CD14-positive monocyte (primary cell): ENCODE data around the gene ROBO2. TPM values are rescaled to one million over a fixed set of nuclear protein-coding genes. Genes with fewer than 3 reads are reported as not detected.

Source experiments
- DNase-seq, 3 donors: peaks; one replicate each; pipeline ENCODE4 v3.0.0-alpha.2; 2011 to 2022
- H2AFZ ChIP-seq: 2 replicates; pipeline ENCODE4 v1.6.0; 2012; ENCODE audit warnings: mild to moderate bottlenecking, low read depth, low read length, inconsistent platforms; ENCODE audit not compliant: insufficient read depth, poor library complexity, severe bottlenecking
- H3K27ac ChIP-seq, 2 donors: 1 replicate in 1 of 2; 2 replicates in 1 of 2; pipeline ENCODE4 v1.5.1; 2012 to 2013; ENCODE audit warnings: low read length in 2 of 2, control low read depth in 1 of 2, inconsistent platforms in 1 of 2, low read depth in 1 of 2, mild to moderate bottlenecking in 1 of 2
- H3K27me3 ChIP-seq, 2 donors: one replicate each; pipeline versions ENCODE4 v1.6.0 to v1.6.1; 2011 to 2013; ENCODE audit warnings: low read length in 2 of 2; ENCODE audit not compliant: control insufficient read depth in 2 of 2, insufficient read depth in 2 of 2
- H3K36me3 ChIP-seq, 2 donors: replicated peaks in 1 of 2; 1 replicate in 1 of 2; 2 replicates in 1 of 2; pipeline versions ENCODE4 v1.5.1 to v1.6.1; 2012 to 2013; ENCODE audit warnings: low read length in 2 of 2, control low read depth in 1 of 2, inconsistent platforms in 1 of 2, mild to moderate bottlenecking in 1 of 2; ENCODE audit not compliant: insufficient read depth in 2 of 2, control insufficient read depth in 1 of 2
- H3K4me1 ChIP-seq, 2 donors: 1 replicate in 1 of 2; 2 replicates in 1 of 2; pipeline versions ENCODE4 v1.5.1 to v1.6.1; 2012 to 2013; ENCODE audit warnings: low read length in 2 of 2, control low read depth in 1 of 2, inconsistent platforms in 1 of 2, mild to moderate bottlenecking in 1 of 2, moderate library complexity in 1 of 2; ENCODE audit not compliant: insufficient read depth in 2 of 2, control insufficient read depth in 1 of 2
- H3K4me2 ChIP-seq: replicated peaks from 2 replicates; pipeline ENCODE3; 2012; ENCODE audit warnings: low read length, moderate library complexity, mild to moderate bottlenecking; ENCODE audit not compliant: poor library complexity, severe bottlenecking; ENCODE audit errors: extremely low read depth
- H3K4me3 ChIP-seq, 3 experiments: fragments of 200-600 bp in 1 of 3; sonication (generic) in 1 of 3; replicated peaks in 1 of 3; 1 replicate in 2 of 3; 2 replicates in 1 of 3; pipeline ENCODE4 v1.5.1; 2011 to 2013; ENCODE audit warnings: low read length in 3 of 3, mild to moderate bottlenecking in 3 of 3, control low read depth in 2 of 3, low read depth in 2 of 3, inconsistent platforms in 1 of 3, moderate library complexity in 1 of 3
- H3K79me2 ChIP-seq: 2 replicates; pipeline ENCODE4 v1.6.0; 2012; ENCODE audit warnings: mild to moderate bottlenecking, control low read depth, inconsistent platforms, low read length, moderate library complexity; ENCODE audit not compliant: insufficient read depth
- H3K9ac ChIP-seq: 2 replicates; pipeline ENCODE4 v1.6.0; 2017; ENCODE audit warnings: low read length, mild to moderate bottlenecking; ENCODE audit not compliant: insufficient read depth, poor library complexity, severe bottlenecking
- H3K9me3 ChIP-seq, 2 donors: replicated peaks in 1 of 2; 1 replicate in 1 of 2; 2 replicates in 1 of 2; pipeline versions ENCODE4 v1.5.1 to v1.6.1; 2012 to 2013; ENCODE audit warnings: low read length in 2 of 2, control low read depth in 1 of 2; ENCODE audit not compliant: control insufficient read depth in 1 of 2, insufficient read depth in 1 of 2
- H4K20me1 ChIP-seq: 2 replicates; pipeline ENCODE4 v1.6.0; 2012; ENCODE audit warnings: mild to moderate bottlenecking, low read length, control low read depth, moderate library complexity; ENCODE audit not compliant: insufficient read depth
- H3K27ac Mint-ChIP-seq, 7 donors: one replicate each; pipeline ENCODE4 v1.8.0; 2020; ENCODE audit warnings: mild to moderate bottlenecking in 7 of 7, mixed read lengths in 7 of 7, moderate library complexity in 6 of 7, inconsistent platforms in 2 of 7
- H3K27me3 Mint-ChIP-seq, 3 donors: one replicate each; pipeline ENCODE4 v1.8.0; 2021 to 2022; ENCODE audit warnings: low read depth in 3 of 3, mild to moderate bottlenecking in 3 of 3, mixed read lengths in 3 of 3, moderate library complexity in 3 of 3, inconsistent platforms in 1 of 3
- H3K36me3 Mint-ChIP-seq, 2 donors: one replicate each; pipeline ENCODE4 v1.8.0; 2020; ENCODE audit warnings: mixed read lengths in 2 of 2, inconsistent platforms in 1 of 2, mild to moderate bottlenecking in 1 of 2
- H3K4me1 Mint-ChIP-seq: one replicate; pipeline ENCODE4 v1.8.0; 2020; ENCODE audit warnings: mild to moderate bottlenecking, mixed read lengths
- H3K4me3 Mint-ChIP-seq, 2 donors: one replicate each; pipeline ENCODE4 v1.8.0; 2020; ENCODE audit warnings: mild to moderate bottlenecking in 2 of 2, mixed read lengths in 2 of 2, moderate library complexity in 1 of 2
- H3K9me3 Mint-ChIP-seq, 7 donors: one replicate each; pipeline ENCODE4 v1.8.0; 2020 to 2022; ENCODE audit warnings: mixed read lengths in 7 of 7, mild to moderate bottlenecking in 6 of 7, moderate library complexity in 6 of 7, inconsistent platforms in 2 of 7
- whole genome bisulfite sequencing: methylation state at CpG from one replicate; pipeline ENCODE4 v1.1.5; 2013; ENCODE audit warnings: missing lambda C conversion rate; ENCODE audit not compliant: insufficient coverage; 5-methylcytosine and 5-hydroxymethylcytosine counted together
- intact Hi-C, 2 donors: fragments of 100-400 bp; cut with micrococcal nuclease; formaldehyde crosslinking; loops; one replicate each; pipeline versions ENCODE4 v1.15.0 to v1.15.1; 2023
- polyA plus RNA-seq, 3 donors: library from polyadenylated mRNA; depleted of rRNA in 1 of 3; unstranded in 2 of 3; stranded (reverse) in 1 of 3; fragments of 300-500 nt in 2 of 3; fragments of >200 nt in 1 of 3; fragmentation: Illumina TruSeq in 2 of 3; gene quantifications; 1 replicate in 2 of 3; 2 replicates in 1 of 3; pipeline ENCODE4 v1.2.3, GENCODE V29; 2012 to 2021
- TF ChIP-seq, protein P1 (sequence below): fragments of 200-600 bp; IDR thresholded peaks from one replicate; pipeline ENCODE4 v1.8.0; 2022; ENCODE audit warnings: antibody characterized with exemption, mild to moderate bottlenecking

Gene ROBO2
- polyA plus RNA-seq, 3 donors = not detected

DNA sequence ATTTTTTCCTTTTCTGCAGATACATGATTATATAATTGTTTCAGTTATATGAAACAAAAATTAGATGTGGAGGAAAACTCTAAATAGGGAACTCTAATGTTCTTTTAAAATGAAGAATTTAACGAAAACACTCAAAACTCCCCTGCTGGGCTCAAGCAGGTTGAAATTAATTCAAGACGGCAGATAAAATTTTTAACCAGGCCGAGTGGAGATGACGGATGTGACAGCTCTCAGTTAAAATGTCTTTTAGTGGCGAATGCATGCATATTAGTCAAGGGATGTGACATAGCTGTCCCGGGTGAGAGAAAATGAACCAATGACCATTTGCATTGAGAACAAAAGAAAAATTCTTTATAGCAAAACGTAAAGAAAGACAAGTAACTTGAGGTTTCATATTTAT is 110.1 kb downstream of the ROBO2 start:
- no peak overlapping the region for H3K4me3 ChIP-seq
- H3K9ac ChIP-seq = no peak overlapping the region
- Mint-ChIP-seq H3K4me1 (no peaks in the 10 kb centered on the region), H3K9me3 (peaks cover 0 to 2% (median 0%) of the 10 kb centered on the region in 7 donors), H3K4me3 (no peak overlapping the region), H3K27ac (no peak overlapping the region), H3K27me3 (no peaks in the 10 kb centered on the region), H3K36me3 (no peaks in the 10 kb centered on the region)
- no peak overlapping the region for H3K27ac ChIP-seq
- 91% methylated on average over 6 of the region's 7 CpGs for WGBS
- H4K20me1 ChIP-seq = no peaks in the 10 kb centered on the region
- H3K36me3 ChIP-seq = no peaks in the 10 kb centered on the region
- H3K27me3 ChIP-seq = no peaks in the 10 kb centered on the region
- H3K79me2 ChIP-seq = no peaks in the 10 kb centered on the region
- no peaks in the 10 kb centered on the region for H3K4me1 ChIP-seq
- H3K9me3 ChIP-seq = no peaks in the 10 kb centered on the region
- DNase-seq = no peak
- H3K4me2 ChIP-seq = no peak overlapping the region
- no peak overlapping the region for H2AFZ ChIP-seq
- TF ChIP-seq, protein P1, sequence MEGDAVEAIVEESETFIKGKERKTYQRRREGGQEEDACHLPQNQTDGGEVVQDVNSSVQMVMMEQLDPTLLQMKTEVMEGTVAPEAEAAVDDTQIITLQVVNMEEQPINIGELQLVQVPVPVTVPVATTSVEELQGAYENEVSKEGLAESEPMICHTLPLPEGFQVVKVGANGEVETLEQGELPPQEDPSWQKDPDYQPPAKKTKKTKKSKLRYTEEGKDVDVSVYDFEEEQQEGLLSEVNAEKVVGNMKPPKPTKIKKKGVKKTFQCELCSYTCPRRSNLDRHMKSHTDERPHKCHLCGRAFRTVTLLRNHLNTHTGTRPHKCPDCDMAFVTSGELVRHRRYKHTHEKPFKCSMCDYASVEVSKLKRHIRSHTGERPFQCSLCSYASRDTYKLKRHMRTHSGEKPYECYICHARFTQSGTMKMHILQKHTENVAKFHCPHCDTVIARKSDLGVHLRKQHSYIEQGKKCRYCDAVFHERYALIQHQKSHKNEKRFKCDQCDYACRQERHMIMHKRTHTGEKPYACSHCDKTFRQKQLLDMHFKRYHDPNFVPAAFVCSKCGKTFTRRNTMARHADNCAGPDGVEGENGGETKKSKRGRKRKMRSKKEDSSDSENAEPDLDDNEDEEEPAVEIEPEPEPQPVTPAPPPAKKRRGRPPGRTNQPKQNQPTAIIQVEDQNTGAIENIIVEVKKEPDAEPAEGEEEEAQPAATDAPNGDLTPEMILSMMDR = no peak
- intact Hi-C loops = no loop called here

DNA sequence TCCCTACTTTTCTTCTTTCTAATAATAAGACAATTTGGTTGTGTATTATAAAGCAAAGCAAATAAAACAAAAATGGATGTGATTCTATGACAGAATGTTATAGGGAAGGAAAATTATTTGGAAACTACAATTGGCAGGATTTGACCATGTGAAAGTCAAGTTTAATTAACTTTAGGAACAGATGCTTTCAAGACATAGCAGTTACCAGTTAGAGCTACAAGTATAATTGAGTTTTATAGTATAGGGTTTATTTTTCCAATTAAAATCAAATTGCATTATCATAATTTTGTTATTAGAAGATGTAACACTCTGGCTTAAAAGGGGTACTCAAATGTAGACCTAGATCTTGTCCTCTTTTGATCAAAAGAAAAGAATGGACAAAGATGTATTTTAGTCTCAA is 110.9 kb downstream of the ROBO2 start:
- Histone ChIP-seq H2AFZ (no peak overlapping the region), H3K4me2 (no peak overlapping the region), H3K4me1 (no peaks in the 10 kb centered on the region), H3K27ac (no peak overlapping the region), H4K20me1 (no peaks in the 10 kb centered on the region), H3K4me3 (no peak overlapping the region), H3K79me2 (no peaks in the 10 kb centered on the region), H3K9me3 (no peaks in the 10 kb centered on the region), H3K36me3 (no peaks in the 10 kb centered on the region), H3K9ac (no peak overlapping the region), H3K27me3 (no peaks in the 10 kb centered on the region)
- Mint-ChIP-seq H3K27me3 (no peaks in the 10 kb centered on the region), H3K36me3 (no peaks in the 10 kb centered on the region), H3K27ac (no peak overlapping the region), H3K9me3 (peaks cover 0 to 2% (median 0%) of the 10 kb centered on the region in 7 donors), H3K4me1 (no peaks in the 10 kb centered on the region), H3K4me3 (no peak overlapping the region)
- intact Hi-C loops = no loop called here
- DNase-seq = no peak
- TF ChIP-seq, protein P1 = no peak
